ENCODE data around the gene GAB2.
"Not testable (repeated sequence)": the region's sequence is repeated elsewhere in the genome, so short reads cannot be mapped to it uniquely, and the experiment has no call there.

Gene GAB2

DNA sequence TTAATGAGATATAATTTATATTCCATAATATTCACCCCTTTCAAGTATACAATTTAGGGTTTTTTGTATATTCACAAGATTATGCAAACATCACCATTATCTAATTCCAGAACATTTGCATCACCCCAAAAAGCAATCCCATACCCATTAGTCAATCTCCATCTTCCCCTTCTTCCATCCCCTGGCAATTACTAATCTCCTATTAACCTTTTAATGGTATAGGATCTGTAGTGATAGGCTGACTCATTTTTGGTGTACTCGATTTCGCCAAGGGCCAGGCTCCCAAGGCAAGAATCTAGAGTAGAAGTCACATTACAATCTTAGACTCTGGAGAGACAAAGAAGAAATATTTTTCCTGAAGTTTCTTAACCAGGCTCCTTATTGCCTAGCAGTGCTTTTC lies 113.4 kb downstream of the GAB2 start:
- DNase-seq = no peak

GRCh38 chr11:78300108-78300839 lies 117.3 kb downstream of the GAB2 start:
- peak; percentile 60 for DNase-seq

GRCh38 chr11:78299000-78299710 lies 118.5 kb downstream of the GAB2 start:
- no peak for DNase-seq

DNA sequence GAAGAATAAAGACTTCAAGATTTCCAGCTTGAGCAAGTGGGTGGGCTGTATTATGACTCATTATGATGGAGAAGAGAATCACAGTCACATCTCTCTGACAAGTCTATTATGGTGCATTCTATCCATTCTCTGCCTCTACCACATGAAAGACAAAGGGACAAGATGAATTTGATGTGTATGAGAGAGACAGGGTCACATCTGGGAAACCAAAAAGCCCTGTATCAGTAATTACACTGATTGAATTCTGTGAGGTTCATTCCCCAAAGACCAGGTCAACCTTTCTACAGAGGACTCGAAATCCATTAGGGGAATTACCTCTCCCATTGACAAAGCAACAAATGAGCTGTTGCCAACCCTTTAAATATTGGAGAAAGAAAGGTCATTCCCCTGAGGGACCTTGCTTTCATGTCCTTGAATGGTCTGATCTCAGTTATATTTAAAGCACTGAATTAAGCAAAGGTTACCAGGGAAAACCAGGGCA lies 119.3 kb downstream of the GAB2 start:
- DNase-seq = no peak

DNA sequence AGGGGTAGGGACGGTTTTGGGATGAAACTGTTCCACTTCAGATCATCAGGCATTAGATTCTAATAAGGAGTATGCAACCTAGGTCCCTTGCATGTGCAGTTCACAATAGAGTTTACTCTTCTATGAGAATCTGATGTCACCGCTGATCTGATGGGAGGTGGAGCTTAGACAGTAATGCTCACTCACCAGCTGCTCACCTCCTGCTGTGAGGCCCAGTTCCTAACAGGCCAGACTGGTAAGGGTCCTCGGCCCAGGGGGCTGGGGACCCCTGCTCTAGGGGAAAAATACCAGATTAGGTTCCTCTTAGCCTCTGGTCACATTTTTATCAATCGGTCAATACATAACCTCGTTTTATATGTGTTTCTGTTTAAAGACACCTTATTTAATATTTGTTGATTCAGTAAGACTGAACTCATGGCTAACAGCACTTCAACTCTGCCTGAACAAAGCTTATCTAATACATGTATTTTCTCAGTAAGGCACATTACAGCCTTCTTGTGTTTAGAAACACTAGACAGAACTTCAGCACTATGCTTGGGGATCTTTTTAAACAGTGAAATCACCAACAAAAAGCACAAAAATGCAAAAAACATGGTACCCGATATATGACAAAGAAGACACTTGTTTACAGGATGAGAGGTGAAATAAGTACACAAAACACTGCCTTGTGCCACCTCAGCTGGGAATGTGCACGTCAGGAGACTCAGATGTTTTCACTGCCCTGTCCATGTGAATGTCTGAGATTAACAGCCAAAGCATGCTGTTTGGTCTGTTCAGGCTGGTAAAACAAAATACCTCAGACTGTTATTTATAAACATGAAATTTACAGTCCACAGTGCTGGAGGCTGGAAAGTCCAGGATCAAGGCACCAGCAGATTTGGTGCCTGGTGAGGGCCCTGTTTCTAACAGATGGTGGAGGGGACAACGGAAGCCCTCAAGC lies 121.4 kb downstream of the GAB2 start:
- DNase-seq = no peak

DNA sequence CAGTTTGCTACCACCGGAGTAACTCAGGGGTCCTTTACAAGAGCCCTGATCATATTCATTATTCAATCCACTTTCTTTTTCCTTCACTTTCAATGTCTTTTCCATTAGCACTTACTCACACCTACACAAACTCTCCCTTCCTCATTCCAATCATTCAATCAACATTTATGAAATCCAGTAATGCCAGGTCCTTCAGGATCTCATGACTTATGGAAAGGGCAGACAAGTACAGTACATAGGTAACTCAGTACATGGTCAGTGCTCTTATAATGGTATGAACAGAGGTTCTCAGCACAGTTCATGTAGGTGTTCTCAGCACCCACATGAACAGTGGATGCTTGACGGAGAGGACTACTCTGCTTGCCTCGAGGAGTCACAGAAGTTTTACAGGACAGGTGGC lies 122.3 kb downstream of the GAB2 start:
- no peak for DNase-seq

GRCh38 chr11:78294100-78294499 lies 123.5 kb downstream of the GAB2 start:
- not testable (repeated sequence) for DNase-seq

GRCh38 chr11:78293536-78293935 lies 124.1 kb downstream of the GAB2 start:
- no peak for DNase-seq

- peak; percentile 95 for DNase-seq
Observed at GRCh38 chr11:78292109-78292803, 125.4 kb downstream of the GAB2 start.

GRCh38 chr11:78291503-78292108 lies 126.0 kb downstream of the GAB2 start:
- DNase-seq = no peak

DNA sequence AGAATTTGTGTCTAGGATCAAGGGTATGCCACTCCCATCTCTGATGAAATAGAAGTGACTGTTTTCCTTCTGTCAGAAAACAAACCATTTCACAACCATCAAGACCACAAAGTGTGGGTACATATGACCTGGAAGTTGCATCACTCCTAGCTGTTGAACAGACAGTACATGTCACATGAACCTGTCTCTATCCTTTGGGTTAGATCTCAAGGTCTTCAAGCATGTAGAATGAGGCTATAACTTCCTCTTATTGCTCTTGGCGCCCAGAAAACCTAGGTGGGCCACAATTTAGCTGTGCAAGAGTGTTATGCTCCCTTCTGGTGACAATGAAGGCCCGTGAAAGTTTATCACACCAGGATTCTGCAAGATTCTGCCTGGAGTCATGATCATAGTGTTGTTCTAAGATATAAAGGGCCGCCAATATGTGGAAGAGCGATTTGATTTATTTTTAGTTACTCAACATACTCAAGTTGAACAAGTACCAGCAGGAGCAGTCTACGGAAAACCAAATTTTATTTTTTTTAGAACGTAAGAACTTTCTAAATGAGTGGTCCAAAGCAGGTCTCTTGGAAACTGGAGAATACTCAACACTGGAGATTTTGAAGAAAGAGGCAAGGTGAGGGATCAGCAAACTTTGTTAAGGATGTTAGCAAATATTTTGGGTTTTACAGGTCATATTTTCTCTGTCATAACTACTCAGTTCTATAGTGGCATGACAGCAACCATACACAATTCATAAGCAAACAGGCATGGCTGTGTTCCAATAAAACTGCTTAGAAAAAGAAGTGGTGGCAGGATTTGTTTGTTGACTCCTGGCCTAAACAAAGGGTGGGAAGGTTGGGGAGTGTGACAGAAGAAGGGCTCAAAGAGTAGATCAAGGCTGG lies 127.1 kb downstream of the GAB2 start:
- DNase-seq = peak; percentile 90

- DNase-seq = peak; percentile 62
Observed at GRCh38 chr11:78289552-78290292, 127.9 kb downstream of the GAB2 start.

GRCh38 chr11:78284260-78284659 lies 133.4 kb downstream of the GAB2 start:
- DNase-seq = no peak

DNA sequence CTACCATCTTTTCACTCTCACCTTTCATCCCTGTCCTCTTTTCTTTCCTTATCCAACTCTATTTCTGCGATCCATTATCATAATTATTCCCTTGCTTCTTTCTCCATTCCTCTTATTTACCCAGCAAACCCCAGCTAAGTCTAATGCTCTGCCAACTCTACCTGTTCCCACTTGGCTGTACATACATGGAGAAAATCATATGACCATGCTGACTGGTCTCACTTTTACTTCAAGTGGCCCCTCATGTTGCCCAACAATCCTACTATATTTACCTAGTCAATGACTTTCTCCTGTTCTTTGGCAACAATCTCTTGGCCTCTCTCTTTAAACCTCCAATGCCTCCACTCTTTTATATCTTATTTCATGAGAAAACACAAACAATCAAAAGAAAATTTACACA lies 134.8 kb downstream of the GAB2 start:
- no peak for DNase-seq

DNA sequence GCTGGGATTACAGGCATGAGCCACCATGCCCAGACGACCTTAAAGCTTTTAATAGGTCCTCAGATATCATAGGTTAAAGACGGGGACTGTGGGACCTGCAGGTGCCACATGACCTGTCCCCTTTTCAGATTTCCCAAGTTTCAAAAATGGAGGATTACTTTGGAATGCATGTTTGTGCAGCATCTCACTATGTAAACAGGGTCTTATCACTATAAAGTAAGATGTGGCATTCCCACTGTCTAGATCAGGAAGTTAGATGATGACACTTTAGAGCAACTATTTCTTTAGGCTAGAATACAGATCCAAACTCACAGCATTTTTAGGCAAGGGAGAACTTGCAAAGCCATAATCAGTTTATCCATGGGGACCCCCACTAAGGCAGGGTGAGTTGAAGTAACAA lies 136.1 kb downstream of the GAB2 start:
- DNase-seq = no peak

DNA sequence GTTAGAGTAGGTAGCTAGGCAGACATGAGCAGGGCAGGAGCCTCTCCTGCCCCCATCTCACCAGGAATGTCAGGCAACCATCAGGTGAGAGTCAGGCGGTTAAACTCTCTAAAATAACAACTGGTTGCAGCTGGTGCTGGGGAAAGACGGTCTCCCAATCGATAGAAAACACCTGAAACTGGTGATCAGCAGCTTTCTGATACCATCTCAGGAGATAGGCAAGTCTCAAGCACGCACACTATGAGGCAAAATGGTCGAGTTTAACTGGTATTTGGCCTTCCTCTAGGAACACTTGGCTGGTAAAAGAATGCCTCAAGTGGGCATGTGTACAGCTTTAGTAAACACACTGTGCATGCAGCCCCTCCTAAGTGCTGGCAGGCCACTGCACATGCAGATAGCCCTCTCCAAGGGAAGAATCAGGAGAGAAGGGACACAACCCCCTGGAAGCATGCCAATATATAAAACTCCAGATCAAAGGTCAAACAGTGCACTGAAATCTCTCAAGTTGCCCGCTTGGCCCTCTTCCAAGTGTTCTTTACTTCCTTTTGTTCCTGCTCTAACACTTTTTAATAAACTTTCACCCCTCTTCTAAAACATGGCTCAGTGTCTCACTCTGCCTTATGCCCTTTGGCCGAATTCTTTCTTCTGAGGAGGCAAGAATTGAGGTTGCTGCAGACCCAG lies 140.2 kb downstream of the GAB2 start:
- DNase-seq = peak; percentile 49

DNA sequence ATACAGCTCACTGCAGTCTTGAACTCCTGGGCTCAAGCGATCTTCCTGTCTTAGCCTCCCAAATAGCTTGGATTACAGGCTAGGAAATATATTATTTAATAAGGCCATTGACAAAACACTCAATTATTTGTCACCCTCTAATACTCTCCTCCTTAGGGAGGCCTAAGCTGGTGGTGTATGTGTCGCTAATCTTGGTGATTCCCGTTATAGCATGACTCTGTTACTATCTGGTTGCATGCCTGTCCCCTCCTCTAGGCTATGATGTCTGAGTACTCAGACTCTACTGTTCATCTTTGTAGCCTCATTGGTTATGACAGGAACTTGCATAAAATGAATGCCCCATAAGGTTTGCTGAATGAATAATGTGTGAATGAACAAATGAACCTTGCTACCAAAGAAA lies 141.3 kb downstream of the GAB2 start:
- no peak for DNase-seq

GRCh38 chr11:78274739-78275138 lies 142.9 kb downstream of the GAB2 start:
- DNase-seq = no peak

- not testable (repeated sequence) for DNase-seq
Observed at GRCh38 chr11:78272625-78273269, 144.9 kb downstream of the GAB2 start.

Data from hematopoietic multipotent progenitor cell treated with erythropoietin and hydrocortisone succinate and interleukin-3 and kit ligand, for 6 days (in vitro differentiated cells).